HK-2 (cell line): ENCODE measurements around the gene FFAR3.

ENCODE experiments used
- DNase-seq: peaks from one replicate; pipeline ENCODE4 v3.0.0-alpha.2; 2018; ENCODE audit not compliant: unreplicated experiment

FFAR3 gene

GRCh38 chr19:35331551-35332214, 26.6 kb upstream of the FFAR3 start:
- no peak for DNase-seq

GRCh38 chr19:35332817-35333216, 25.4 kb upstream of the FFAR3 start:
- no peak for DNase-seq

DNA sequence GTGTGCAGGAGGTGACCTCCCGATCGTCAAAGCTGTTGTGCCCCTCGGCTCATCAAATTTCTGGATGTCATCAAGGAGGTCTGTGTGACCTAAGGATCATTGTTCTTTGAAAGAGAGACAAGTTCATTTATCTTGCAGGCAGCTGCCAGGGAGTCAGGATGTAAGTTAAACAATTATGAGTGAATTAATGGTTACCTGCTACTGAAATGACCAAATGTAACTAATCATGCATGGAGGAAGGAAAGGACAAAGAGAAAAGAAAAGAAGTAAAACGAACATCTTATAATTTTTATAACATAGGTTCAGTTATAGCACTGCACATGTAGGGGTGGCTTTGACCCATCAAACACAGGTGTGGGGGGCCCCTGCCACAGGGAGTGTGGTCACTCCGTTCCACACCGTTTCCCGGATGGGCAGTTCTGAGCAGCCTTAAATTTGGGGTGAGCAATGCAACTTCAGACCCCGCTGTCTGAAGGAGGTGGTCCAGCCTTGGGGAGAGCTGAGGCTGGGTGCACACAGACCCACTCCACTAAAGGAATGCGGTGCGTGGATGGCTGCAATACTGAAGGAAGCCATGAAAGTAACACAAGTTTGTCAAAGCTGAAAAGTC, 24.0 kb upstream of the FFAR3 start:
- DNase-seq = no peak

GRCh38 chr19:35336166-35336955, 21.9 kb upstream of the FFAR3 start:
- DNase-seq = no peak

DNA sequence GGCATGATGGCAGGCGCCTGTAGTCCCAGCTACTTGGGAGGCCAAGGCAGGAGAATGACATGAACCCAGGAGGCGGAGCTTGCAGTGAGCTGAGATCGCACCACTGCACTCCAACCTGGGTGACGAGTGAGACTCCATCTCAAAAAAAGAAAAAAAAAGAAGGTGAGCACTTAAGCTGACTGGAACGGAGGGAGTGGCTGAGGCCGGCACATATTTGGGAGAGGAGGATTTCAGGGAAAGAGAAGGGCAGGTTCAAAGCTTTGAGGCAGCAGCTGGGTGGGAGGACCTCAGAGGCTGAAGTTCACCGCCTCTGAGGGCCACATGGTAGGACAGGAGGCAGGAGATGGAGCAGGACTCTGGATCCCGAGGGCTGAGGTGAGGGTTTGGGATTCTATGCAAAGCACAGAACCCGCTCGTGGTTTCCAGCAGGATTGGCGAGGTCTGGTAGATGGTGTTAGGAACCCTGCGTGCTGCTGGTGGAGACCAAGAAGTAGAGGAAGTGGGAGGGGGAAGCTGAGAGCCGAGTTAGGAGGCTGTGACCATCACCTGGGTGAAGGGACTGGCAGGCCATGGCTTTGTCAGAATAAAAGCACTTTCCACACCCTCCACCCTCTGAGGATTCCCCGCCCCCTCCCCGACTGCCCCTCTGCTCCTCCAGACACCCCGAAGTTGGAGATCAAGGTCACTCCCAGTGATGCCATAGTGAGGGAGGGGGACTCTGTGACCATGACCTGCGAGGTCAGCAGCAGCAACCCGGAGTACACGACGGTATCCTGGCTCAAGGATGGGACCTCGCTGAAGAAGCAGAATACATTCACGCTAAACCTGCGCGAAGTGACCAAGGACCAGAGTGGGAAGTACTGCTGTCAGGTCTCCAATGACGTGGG, 20.9 kb upstream of the FFAR3 start:
- no peak for DNase-seq

GRCh38 chr19:35337984-35338296, 20.3 kb upstream of the FFAR3 start:
- DNase-seq = no peak

- DNase-seq = no peak
These were observed 17.8 kb upstream of the FFAR3 start for GRCh38 chr19:35340431-35340830.

- no peak for DNase-seq
These were observed 17.3 kb upstream of the FFAR3 start for GRCh38 chr19:35341006-35341405.

DNA sequence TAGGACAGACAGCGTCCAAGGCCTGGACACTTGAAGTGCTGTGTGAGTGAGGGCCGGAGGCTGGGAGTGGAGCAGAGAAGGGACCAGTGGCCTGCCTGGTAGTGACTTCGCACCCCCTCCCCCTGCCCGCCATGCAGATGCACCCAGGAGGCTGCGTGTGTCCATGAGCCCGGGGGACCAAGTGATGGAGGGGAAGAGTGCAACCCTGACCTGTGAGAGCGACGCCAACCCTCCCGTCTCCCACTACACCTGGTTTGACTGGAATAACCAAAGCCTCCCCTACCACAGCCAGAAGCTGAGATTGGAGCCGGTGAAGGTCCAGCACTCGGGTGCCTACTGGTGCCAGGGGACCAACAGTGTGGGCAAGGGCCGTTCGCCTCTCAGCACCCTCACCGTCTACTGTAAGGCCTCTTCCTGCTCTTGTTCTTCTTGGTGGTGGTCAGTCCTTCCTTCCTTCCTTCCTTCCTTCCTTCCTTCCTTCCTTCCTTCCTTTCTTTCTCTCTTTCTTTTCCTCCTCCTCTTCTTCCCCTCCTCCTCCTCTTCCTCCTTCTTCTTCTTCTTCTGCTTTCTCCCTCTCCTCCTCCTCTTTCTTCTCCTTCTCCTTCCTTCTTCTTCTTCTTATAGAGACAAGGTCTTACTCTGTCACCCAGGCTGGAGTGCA, 16.6 kb upstream of the FFAR3 start:
- no peak for DNase-seq

DNA sequence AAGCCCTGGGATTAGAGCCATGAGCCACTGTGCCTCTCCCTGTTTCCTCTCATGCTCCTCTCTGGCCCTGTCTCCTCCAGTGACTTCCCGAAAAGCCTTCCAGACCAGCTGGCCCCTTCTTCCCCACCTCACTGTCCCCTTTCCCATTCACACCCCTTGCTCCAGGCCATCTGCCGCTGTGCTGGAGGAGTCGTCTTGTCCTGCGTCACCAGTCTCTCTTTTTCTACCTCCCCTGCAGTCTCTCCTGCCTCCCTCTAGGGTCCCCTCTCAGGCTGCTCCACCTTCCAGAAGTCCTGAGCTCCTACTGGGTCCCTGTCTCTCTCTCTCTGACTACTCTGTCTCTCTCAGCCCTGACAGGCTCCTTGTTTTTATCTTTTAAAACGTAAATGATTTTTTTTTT, 15.8 kb upstream of the FFAR3 start:
- DNase-seq = no peak

GRCh38 chr19:35344511-35345031, 13.7 kb upstream of the FFAR3 start:
- DNase-seq = no peak

DNA sequence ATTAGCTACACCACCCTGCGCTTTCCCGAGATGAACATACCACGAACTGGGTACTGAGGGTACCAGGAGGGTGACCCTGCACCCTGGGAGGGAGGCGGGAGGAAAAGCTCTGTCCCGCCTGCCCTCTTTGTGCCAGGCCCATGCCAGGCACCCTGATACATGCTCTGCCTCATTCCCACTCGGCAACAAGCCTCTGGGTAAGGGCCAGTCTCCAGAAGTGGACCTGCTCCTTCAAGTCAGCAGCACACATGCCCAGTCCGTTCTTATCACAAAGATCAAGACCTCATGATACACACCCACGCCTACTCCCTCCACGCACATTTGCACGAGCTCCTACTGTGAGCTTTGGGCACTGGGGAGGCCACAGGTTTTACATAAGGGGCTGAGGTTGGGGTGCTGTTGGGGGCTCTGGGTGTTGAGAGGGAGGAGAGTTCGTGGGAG, 12.6 kb upstream of the FFAR3 start:
- no peak for DNase-seq

- DNase-seq = no peak
These were observed 11.8 kb upstream of the FFAR3 start for GRCh38 chr19:35346193-35347052.

DNA sequence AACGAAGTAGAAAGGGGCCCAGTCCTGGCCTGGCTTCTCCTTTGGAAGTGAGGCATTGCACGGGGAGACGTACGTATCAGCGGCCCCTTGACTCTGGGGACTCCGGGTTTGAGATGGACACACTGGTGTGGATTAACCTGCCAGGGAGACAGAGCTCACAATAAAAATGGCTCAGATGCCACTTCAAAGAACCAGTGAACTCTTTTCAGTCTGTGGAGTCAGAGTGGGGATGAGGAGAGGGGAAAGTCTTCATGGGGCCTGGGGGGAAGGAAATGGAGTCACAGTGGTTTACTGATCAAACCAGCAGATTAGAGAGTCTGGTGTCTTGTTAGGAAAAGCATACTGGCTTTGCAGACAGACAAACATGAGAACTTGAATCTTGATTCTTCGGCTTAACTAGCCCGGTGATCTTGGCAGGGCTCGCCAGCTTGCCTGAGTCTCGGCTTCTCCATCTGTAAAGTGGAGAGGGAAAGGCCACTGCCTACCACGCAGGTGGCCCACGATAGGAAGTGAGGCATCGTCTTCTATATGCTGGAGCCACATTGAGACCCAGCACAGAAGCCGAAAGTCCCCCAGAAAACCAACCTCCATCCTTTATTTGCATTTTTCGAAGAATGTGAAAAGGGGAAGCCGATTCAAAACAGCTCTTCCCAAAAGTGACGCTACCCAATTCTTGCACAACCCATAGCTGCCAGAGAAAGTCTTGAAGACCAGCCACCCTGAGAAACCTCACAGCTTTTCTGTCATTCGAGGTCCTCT, 10.9 kb upstream of the FFAR3 start, which contains the start of gene FFAR1:
FFAR1 (plus strand) TSS at position 732 of the 759 bp plus-strand sequence. CDS start 3,650 bp downstream, outside the sequence.
- DNase-seq = no peak

DNA sequence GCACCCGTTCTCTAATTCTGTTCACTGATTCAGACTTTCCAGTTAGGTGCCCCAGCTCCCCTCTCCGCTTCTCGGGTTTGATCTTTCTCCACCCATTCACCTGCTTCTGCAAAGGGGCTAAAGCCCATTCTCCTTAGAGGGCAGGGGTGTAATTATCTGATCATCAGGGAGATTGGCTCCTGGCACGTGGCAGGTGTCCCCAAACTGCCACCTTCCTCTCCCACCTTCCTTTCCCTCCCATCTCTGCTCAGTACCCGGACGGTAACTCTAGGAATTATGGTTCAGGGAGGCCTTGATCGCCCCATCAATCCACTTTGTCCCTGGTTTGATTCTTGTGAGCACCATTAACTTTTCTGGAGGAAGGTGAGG, 10.3 kb upstream of the FFAR3 start:
- DNase-seq = no peak

GRCh38 chr19:35348911-35349611, 9.2 kb upstream of the FFAR3 start:
- no peak for DNase-seq

- DNase-seq = no peak
These were observed 8.4 kb upstream of the FFAR3 start for GRCh38 chr19:35349614-35350521.

DNA sequence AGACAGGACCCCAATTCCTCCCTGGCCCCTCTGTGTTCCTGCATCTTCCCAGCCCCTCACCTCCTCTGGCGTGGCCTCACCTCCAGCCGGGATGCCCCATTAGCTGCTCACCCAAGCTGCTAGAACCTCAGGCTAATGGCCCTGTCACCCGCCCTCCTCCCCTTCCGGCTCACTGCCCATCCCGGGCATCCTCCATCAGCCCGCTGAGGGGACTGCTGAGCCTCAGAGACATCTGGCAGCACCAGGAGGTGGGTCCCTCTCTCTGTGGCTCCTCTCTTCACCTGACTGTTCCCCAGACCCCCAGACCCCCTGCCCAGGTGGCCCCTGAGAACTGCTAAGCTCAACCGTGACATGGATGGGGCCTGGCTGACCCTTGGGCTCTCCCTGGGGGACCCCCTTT, 7.7 kb upstream of the FFAR3 start:
- no peak for DNase-seq
